Measurements from ENCODE around the gene MMP23B.

MMP23B gene

DNA sequence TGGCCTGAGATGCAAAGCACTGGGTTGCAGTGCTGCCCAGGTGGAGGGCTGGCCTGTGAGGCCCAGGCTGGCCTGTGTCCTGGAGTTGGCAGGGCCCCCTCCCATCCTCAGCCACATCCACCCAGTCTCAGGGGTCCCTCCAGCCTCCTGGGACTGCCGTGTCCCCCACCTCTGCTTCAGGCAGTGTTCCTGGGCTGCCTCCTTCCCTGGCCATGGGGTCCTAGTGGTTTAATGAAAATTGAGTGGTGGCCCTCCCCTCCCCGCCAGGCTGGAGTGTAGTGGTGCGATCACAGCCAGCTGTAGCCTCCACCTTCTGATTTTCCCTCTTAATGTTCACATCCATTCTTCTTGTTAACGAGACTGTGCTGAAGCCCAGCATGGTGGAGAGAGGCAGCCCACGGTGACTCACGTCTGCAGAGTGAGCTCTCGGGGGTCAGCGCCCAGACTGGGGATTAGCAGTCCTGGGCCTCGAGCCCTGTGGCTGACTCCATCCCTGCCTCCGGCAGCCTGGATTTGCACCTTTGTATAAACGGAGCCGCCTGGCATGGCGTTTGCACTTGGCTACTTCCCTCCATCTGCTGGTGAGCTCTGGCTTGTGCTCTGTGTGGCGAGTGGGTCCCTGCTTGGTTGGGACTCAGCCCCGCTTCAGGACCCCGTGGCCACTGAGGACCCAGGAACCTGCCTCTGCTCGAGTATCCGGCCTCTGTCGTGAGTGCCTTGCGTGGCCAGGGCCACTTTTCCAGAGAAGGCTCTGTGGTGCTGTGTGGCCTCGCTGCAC lies 9.8 kb upstream of the MMP23B start:
- no peaks in the 10 kb centered on the region for H3K9me3 ChIP-seq (ENCODE audit: control insufficient read depth, insufficient read depth, low read length)
- H3K27me3 ChIP-seq (ENCODE audit: control insufficient read depth, insufficient read depth, low read length) = no peaks in the 10 kb centered on the region
- H3K27ac ChIP-seq (ENCODE audit: low read depth, low read length) = no peak overlapping the region
- H3K4me1 ChIP-seq (ENCODE audit: control insufficient read depth, insufficient read depth, low read length) = no peaks in the 10 kb centered on the region
- H3K36me3 ChIP-seq (ENCODE audit: control insufficient read depth, insufficient read depth, low read length) = peaks cover 13% of the 10 kb centered on the region
- no peak overlapping the region for H3K4me3 ChIP-seq (ENCODE audit: low read depth, low read length)
- no peak overlapping the region for H3K9ac ChIP-seq (ENCODE audit: low read depth, low read length)

DNA sequence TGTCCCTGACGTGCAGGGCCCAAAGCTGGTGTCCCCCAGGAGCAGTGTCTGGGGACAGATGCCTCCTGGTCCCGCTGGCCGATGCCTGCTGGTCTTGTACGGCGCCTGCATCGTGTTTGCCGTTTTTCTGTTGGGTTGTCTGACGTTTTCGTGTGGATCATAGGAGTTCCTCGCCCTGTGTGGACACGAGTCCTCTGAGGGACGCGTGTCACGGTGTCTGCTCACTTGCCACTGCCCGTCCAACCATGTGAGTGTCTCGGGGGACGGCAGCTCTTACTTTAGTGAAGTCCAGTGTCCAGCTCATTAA lies 9.2 kb upstream of the MMP23B start:
- no peaks in the 10 kb centered on the region for H3K4me1 ChIP-seq (ENCODE audit: control insufficient read depth, insufficient read depth, low read length)
- H3K27me3 ChIP-seq (ENCODE audit: control insufficient read depth, insufficient read depth, low read length) = no peaks in the 10 kb centered on the region
- no peak overlapping the region for H3K9ac ChIP-seq (ENCODE audit: low read depth, low read length)
- H3K36me3 ChIP-seq (ENCODE audit: control insufficient read depth, insufficient read depth, low read length) = peaks cover 7% of the 10 kb centered on the region
- no peak overlapping the region for H3K27ac ChIP-seq (ENCODE audit: low read depth, low read length)
- H3K9me3 ChIP-seq (ENCODE audit: control insufficient read depth, insufficient read depth, low read length) = no peaks in the 10 kb centered on the region
- H3K4me3 ChIP-seq (ENCODE audit: low read depth, low read length) = no peak overlapping the region

DNA sequence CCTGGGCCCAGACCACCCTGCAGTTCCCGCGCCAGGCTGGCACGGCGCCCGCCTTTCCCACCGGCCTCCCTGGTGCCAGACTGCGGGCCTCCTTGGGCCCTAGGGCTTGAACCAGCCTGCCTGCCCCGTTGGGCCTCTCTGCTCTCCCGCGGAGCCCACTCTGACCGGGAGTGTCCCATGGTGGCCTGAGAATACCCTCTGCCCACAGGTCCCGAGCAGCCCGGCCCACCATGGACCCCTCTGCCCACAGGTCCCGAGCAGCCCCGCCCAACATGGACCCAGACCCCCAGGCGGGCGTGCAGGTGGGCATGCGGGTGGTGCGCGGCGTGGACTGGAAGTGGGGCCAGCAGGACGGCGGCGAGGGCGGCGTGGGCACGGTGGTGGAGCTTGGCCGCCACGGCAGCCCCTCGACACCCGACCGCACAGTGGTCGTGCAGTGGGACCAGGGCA lies 8.8 kb upstream of the MMP23B start:
- no peak overlapping the region for H3K27ac ChIP-seq (ENCODE audit: low read depth, low read length)
- no peak overlapping the region for H3K4me3 ChIP-seq (ENCODE audit: low read depth, low read length)
- H3K36me3 ChIP-seq (ENCODE audit: control insufficient read depth, insufficient read depth, low read length) = 0 out of 2 replicates have a peak, but pooled peaks cover 3% of the 10 kb centered on the region
- no peaks in the 10 kb centered on the region for H3K4me1 ChIP-seq (ENCODE audit: control insufficient read depth, insufficient read depth, low read length)
- H3K27me3 ChIP-seq (ENCODE audit: control insufficient read depth, insufficient read depth, low read length) = no peaks in the 10 kb centered on the region
- H3K9ac ChIP-seq (ENCODE audit: low read depth, low read length) = no peak overlapping the region
- no peaks in the 10 kb centered on the region for H3K9me3 ChIP-seq (ENCODE audit: control insufficient read depth, insufficient read depth, low read length)

GRCh38 chr1:1623631-1624442 lies 8.1 kb upstream of the MMP23B start:
- H3K27ac ChIP-seq (ENCODE audit: low read depth, low read length) = no peak overlapping the region
- no peak overlapping the region for H3K4me3 ChIP-seq (ENCODE audit: low read depth, low read length)
- no peaks in the 10 kb centered on the region; the same call in 1 of the 2 replicates for H3K4me1 ChIP-seq (ENCODE audit: control insufficient read depth, insufficient read depth, low read length)
- no peaks in the 10 kb centered on the region for H3K27me3 ChIP-seq (ENCODE audit: control insufficient read depth, insufficient read depth, low read length)
- H3K9me3 ChIP-seq (ENCODE audit: control insufficient read depth, insufficient read depth, low read length) = no peaks in the 10 kb centered on the region
- H3K9ac ChIP-seq (ENCODE audit: low read depth, low read length) = no peak overlapping the region
- H3K36me3 ChIP-seq (ENCODE audit: control insufficient read depth, insufficient read depth, low read length) = no peaks in the 10 kb centered on the region

GRCh38 chr1:1624443-1625403 lies 7.2 kb upstream of the MMP23B start:
- Histone ChIP-seq H3K27me3 (ENCODE audit: control insufficient read depth, insufficient read depth, low read length) (no peaks in the 10 kb centered on the region), H3K27ac (ENCODE audit: low read depth, low read length) (no peak overlapping the region), H3K4me1 (ENCODE audit: control insufficient read depth, insufficient read depth, low read length) (no peaks in the 10 kb centered on the region; the same call in 1 of the 2 replicates), H3K4me3 (ENCODE audit: low read depth, low read length) (no peak overlapping the region), H3K36me3 (ENCODE audit: control insufficient read depth, insufficient read depth, low read length) (no peaks in the 10 kb centered on the region), H3K9ac (ENCODE audit: low read depth, low read length) (no peak overlapping the region), H3K9me3 (ENCODE audit: control insufficient read depth, insufficient read depth, low read length) (no peaks in the 10 kb centered on the region)

DNA sequence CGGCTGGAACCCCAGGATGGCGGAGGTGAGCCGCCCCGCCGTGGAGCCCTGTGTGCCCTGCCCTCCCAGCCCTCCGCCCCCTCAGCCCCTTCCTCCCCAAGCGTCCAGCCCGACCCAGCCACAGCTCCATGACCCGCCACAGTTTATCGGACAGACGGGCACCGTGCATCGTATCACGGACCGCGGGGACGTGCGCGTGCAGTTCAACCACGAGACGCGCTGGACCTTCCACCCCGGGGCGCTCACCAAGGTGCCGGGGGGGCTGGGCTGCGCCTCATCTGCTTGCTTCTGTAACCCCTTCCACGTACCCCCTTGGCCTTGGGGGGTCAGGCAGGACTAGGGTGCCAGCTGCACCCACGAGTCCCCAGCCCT lies 6.6 kb upstream of the MMP23B start:
- H3K36me3 ChIP-seq (ENCODE audit: control insufficient read depth, insufficient read depth, low read length) = no peaks in the 10 kb centered on the region
- H3K9me3 ChIP-seq (ENCODE audit: control insufficient read depth, insufficient read depth, low read length) = no peaks in the 10 kb centered on the region
- H3K9ac ChIP-seq (ENCODE audit: low read depth, low read length) = no peak overlapping the region
- H3K27ac ChIP-seq (ENCODE audit: low read depth, low read length) = no peak overlapping the region
- H3K27me3 ChIP-seq (ENCODE audit: control insufficient read depth, insufficient read depth, low read length) = peaks cover 2% of the 10 kb centered on the region; the same call in 1 of the 2 replicates
- H3K4me1 ChIP-seq (ENCODE audit: control insufficient read depth, insufficient read depth, low read length) = no peaks in the 10 kb centered on the region; the same call in 1 of the 2 replicates
- H3K4me3 ChIP-seq (ENCODE audit: low read depth, low read length) = no peak overlapping the region

GRCh38 chr1:1625824-1626206 lies 6.2 kb upstream of the MMP23B start:
- no peak overlapping the region for H3K4me3 ChIP-seq (ENCODE audit: low read depth, low read length)
- H3K9me3 ChIP-seq (ENCODE audit: control insufficient read depth, insufficient read depth, low read length) = no peaks in the 10 kb centered on the region
- H3K4me1 ChIP-seq (ENCODE audit: control insufficient read depth, insufficient read depth, low read length) = no peaks in the 10 kb centered on the region; the same call in 1 of the 2 replicates
- H3K36me3 ChIP-seq (ENCODE audit: control insufficient read depth, insufficient read depth, low read length) = no peaks in the 10 kb centered on the region
- H3K27ac ChIP-seq (ENCODE audit: low read depth, low read length) = no peak overlapping the region
- no peak overlapping the region for H3K9ac ChIP-seq (ENCODE audit: low read depth, low read length)
- peaks cover 6% of the 10 kb centered on the region; the same call in 1 of the 2 replicates for H3K27me3 ChIP-seq (ENCODE audit: control insufficient read depth, insufficient read depth, low read length)

DNA sequence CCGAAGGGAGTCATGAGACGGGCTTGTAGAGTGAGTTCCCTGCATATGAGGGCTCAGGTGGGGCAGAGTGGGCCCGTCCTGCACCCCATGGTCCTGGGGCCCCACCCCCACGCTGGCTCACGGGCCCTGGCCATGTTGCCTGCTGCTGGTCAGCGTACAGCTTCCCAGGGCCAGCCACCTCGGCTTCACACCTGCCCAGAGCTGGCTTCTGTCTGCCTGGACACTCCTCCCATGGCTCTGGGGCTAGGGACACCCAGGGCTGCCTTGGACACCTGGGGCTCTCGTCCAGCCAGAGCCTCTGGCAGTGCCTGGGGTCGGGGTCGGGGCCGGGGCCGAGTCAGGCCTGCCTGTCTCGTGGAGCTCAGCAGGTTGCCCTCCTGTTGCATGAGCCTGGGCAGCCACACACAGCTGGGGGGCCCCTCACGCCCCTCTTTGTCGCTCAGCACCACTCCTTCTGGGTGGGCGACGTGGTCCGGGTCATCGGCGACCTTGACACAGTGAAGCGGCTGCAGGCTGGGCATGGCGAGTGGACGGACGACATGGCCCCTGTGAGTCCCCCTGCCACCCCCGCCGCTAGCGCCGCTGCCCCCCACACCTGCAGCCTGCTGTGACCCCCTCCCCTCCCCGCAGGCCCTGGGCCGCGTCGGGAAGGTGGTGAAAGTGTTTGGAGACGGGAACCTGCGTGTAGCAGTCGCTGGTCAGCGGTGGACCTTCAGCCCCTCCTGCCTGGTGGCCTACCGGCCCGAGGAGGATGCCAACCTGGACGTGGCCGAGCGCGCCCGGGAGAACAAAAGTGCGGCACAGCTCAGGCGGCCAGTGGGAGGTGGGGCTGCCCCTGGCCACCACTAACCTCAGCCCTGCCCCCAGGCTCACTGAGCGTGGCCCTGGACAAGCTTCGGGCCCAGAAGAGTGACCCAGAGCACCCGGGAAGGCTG lies 5.5 kb upstream of the MMP23B start:
- H3K36me3 ChIP-seq (ENCODE audit: control insufficient read depth, insufficient read depth, low read length) = no peaks in the 10 kb centered on the region
- H3K27me3 ChIP-seq (ENCODE audit: control insufficient read depth, insufficient read depth, low read length) = peaks cover 12% of the 10 kb centered on the region; the same call in 1 of the 2 replicates
- no peak overlapping the region for H3K27ac ChIP-seq (ENCODE audit: low read depth, low read length)
- H3K4me3 ChIP-seq (ENCODE audit: low read depth, low read length) = no peak overlapping the region
- no peaks in the 10 kb centered on the region; the same call in 1 of the 2 replicates for H3K4me1 ChIP-seq (ENCODE audit: control insufficient read depth, insufficient read depth, low read length)
- H3K9ac ChIP-seq (ENCODE audit: low read depth, low read length) = no peak overlapping the region
- H3K9me3 ChIP-seq (ENCODE audit: control insufficient read depth, insufficient read depth, low read length) = no peaks in the 10 kb centered on the region

DNA sequence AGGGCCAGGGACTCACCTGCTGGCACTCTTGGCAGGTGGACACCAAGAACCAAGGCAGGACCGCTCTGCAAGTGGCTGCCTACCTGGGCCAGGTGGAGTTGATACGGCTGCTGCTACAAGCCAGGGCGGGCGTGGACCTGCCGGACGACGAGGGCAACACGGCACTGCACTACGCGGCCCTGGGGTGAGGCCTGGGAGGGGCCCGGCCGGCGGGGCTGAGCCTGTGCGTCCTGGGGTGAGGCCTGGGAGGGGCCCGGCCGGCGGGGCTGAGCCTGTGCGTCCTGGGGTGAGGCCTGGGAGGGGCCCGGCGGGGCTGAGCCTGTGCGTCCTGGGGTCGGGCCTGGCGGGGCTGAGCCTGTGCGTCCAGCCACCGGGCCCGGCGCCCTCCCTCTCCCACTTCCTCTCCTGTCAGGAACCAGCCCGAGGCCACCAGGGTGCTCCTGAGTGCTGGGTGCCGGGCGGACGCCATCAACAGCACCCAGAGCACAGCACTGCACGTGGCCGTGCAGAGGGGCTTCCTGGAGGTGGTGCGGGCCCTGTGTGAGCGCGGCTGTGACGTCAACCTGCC lies 4.6 kb upstream of the MMP23B start:
- H3K27me3 ChIP-seq (ENCODE audit: control insufficient read depth, insufficient read depth, low read length) = peaks cover 21% of the 10 kb centered on the region
- H3K4me3 ChIP-seq (ENCODE audit: low read depth, low read length) = no peak overlapping the region
- no peaks in the 10 kb centered on the region for H3K36me3 ChIP-seq (ENCODE audit: control insufficient read depth, insufficient read depth, low read length)
- H3K9ac ChIP-seq (ENCODE audit: low read depth, low read length) = no peak overlapping the region
- H3K27ac ChIP-seq (ENCODE audit: low read depth, low read length) = no peak overlapping the region
- H3K4me1 ChIP-seq (ENCODE audit: control insufficient read depth, insufficient read depth, low read length) = no peaks in the 10 kb centered on the region; the same call in 1 of the 2 replicates
- H3K9me3 ChIP-seq (ENCODE audit: control insufficient read depth, insufficient read depth, low read length) = no peaks in the 10 kb centered on the region

Data from HUES48 (cell line).